OCI-LY7 (cell line): ENCODE results near the gene C11orf42.

ENCODE experiments used
- EZH2phosphoT487 ChIP-seq: fragments of 200-600 bp; sonication (generic); IDR thresholded peaks from 2 replicates; pipeline ENCODE4 v1.6.1; 2018; ENCODE audit warnings: low read depth, borderline replicate concordance, mild to moderate bottlenecking, mixed run types, antibody characterized with exemption, low read length, moderate library complexity, mixed read lengths
- TF ChIP-seq, protein P1 (sequence below): fragments of 200-600 bp; sonication (generic); conservative IDR thresholded peaks from 2 replicates; pipeline ENCODE4 v1.5.1; 2014; ENCODE audit warnings: mild to moderate bottlenecking, antibody characterized with exemption, low read length, moderate library complexity, mixed read lengths

DNA sequence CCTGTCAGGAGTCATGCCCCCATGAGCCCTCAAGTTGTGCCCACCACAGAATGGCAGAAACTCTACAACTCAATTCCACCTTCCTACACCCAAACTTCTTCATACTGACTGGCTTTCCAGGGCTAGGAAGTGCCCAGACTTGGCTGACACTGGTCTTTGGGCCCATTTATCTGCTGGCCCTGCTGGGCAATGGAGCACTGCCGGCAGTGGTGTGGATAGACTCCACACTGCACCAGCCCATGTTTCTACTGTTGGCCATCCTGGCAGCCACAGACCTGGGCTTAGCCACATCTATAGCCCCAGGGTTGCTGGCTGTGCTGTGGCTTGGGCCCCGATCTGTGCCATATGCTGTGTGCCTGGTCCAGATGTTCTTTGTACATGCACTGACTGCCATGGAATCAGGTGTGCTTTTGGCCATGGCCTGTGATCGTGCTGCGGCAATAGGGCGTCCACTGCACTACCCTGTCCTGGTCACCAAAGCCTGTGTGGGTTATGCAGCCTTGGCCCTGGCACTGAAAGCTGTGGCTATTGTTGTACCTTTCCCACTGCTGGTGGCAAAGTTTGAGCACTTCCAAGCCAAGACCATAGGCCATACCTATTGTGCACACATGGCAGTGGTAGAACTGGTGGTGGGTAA, 6.1 kb upstream of the C11orf42 start, which contains the start of gene OR52W1:
- TF ChIP-seq, protein P1, sequence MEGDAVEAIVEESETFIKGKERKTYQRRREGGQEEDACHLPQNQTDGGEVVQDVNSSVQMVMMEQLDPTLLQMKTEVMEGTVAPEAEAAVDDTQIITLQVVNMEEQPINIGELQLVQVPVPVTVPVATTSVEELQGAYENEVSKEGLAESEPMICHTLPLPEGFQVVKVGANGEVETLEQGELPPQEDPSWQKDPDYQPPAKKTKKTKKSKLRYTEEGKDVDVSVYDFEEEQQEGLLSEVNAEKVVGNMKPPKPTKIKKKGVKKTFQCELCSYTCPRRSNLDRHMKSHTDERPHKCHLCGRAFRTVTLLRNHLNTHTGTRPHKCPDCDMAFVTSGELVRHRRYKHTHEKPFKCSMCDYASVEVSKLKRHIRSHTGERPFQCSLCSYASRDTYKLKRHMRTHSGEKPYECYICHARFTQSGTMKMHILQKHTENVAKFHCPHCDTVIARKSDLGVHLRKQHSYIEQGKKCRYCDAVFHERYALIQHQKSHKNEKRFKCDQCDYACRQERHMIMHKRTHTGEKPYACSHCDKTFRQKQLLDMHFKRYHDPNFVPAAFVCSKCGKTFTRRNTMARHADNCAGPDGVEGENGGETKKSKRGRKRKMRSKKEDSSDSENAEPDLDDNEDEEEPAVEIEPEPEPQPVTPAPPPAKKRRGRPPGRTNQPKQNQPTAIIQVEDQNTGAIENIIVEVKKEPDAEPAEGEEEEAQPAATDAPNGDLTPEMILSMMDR: no peak
- no peak for TF ChIP-seq EZH2phosphoT487
